A549 (cell line): ENCODE data around the gene FAM174C.

Source experiments
- CBX2 ChIP-seq: fragments of 200-600 bp; sonication (generic); IDR thresholded peaks from 2 replicates; pipeline ENCODE4 v1.6.1; 2016; ENCODE audit warnings: low read depth, mild to moderate bottlenecking, borderline replicate concordance
- EHMT2 ChIP-seq: fragments of 200-600 bp; sonication (generic); IDR thresholded peaks from 2 replicates; pipeline ENCODE4 v1.6.1; 2016; ENCODE audit warnings: antibody characterized with exemption, low read depth, mild to moderate bottlenecking, moderate library complexity
- EP300 ChIP-seq, 2 experiments: fragments of >200 bp; sonication (Bioruptor Twin); formaldehyde crosslinking; IDR thresholded peaks; 2 replicates in 1 of 2; 3 replicates in 1 of 2; pipeline ENCODE4 v1.6.1; 2016 to 2017
- HDAC2 ChIP-seq: fragments of 200-600 bp; sonication (generic); IDR thresholded peaks from 2 replicates; pipeline ENCODE4 v1.6.1; 2016
- HOXA7 ChIP-seq: fragments of 250-450 bp; sonication (Bioruptor Pico); IDR thresholded peaks from 2 replicates; pipeline ENCODE4 v1.5.0; 2020; ENCODE audit warnings: mild to moderate bottlenecking, moderate library complexity
- JUN ChIP-seq, 2 experiments: fragments of >200 bp; sonication (Bioruptor Twin); formaldehyde crosslinking; IDR thresholded peaks; 2 replicates in 1 of 2; 3 replicates in 1 of 2; pipeline ENCODE4 v1.6.1; 2016 to 2017
- KDM1A ChIP-seq: fragments of 200-600 bp; sonication (generic); IDR thresholded peaks from 2 replicates; pipeline ENCODE4 v1.6.1; 2016; ENCODE audit warnings: low read depth, mild to moderate bottlenecking
- KDM5A ChIP-seq: fragments of 200-600 bp; sonication (generic); IDR thresholded peaks from 2 replicates; pipeline ENCODE4 v1.6.1; 2016; ENCODE audit warnings: antibody characterized with exemption, mild to moderate bottlenecking
- POLR2A ChIP-seq: IDR thresholded peaks from 2 replicates; pipeline ENCODE4 v1.6.1; 2012; ENCODE audit warnings: mild to moderate bottlenecking, low read length
- RAD21 ChIP-seq, 2 experiments: fragments of >200 bp in 1 of 2; sonication (Bioruptor Twin) in 1 of 2; formaldehyde crosslinking in 1 of 2; IDR thresholded peaks in 1 of 2; conservative IDR thresholded peaks in 1 of 2; 2 replicates in 1 of 2; 3 replicates in 1 of 2; pipeline ENCODE4 v1.6.1; 2012 to 2018; ENCODE audit warnings: inconsistent platforms in 1 of 2
- RCOR1 ChIP-seq: fragments of 150-350 bp; IDR thresholded peaks from 2 replicates; pipeline ENCODE4 v1.6.1; 2014; ENCODE audit warnings: antibody characterized with exemption, low read length, low read depth
- ZC3H11A ChIP-seq: fragments of 450-650 bp; IDR thresholded peaks from 2 replicates; pipeline ENCODE4 v1.6.1; 2014; ENCODE audit warnings: antibody characterized with exemption, mild to moderate bottlenecking
- TF ChIP-seq, protein P1 (sequence below): fragments of >200 bp; sonication (Bioruptor Twin); formaldehyde crosslinking; IDR thresholded peaks from 3 replicates; pipeline ENCODE4 v1.5.1; 2016
- TF ChIP-seq, protein P2 (sequence below): fragments of 450-650 bp; IDR thresholded peaks from 2 replicates; pipeline ENCODE4 v1.6.1; 2014; ENCODE audit warnings: antibody characterized with exemption

DNA sequence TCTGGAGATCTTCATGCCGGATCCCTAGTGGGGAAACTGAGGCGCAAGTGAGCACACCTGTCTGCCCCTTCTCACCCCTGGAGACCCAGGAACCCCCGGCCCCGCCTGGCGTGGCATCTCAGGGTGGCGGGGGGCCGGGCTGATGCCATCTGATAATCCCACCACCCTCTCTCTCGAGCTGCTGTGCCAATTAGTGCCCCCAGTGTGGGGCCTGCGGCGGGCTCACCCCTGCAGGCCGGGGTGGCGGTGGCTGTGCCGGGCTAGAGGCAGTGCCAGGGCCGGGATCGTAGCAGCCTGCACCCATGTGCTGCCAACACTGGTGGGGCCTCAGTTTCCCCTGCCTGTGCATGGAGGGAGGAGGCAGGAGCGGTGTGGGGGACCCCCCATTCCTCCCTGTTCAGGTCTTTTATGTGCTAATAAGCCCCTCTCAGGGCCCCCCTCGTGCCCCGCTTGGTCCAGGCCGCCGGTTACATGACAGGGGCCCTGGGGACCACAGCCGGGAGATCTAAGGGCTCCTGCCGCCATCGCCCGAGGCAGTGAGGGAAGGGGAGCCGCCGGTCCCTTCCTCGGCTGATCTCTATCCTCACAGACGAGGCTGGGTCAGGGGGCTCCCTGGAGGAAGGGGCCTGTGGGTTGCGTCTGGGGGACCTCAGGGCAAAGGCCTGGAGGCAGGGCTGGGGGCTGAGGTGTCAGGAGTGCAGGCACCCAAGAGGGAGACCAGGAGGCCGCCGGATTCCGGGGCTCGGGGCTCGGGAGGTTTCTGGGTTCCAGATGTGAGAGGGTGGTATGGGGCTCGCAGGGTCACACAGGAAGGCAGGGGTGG, 18.7 kb downstream of the FAM174C start:
- TF ChIP-seq HOXA7 (CRISPR knock-in tag) (no peak), HDAC2 (no peak), RCOR1 (no peak), KDM1A (no peak), POLR2A (no peak), EHMT2 (no peak), EP300 (IDR thresholded peaks at IDR 0.05) (no peak), CBX2 (no peak), JUN (IDR thresholded peaks at IDR 0.05) (no peak), RAD21 (conservative IDR thresholded peaks at IDR 0.05 in 1 of 2, IDR thresholded peaks at IDR 0.05 in 1 of 2) (no peak), KDM5A (no peak), ZC3H11A (no peak)
- TF ChIP-seq, protein P1, sequence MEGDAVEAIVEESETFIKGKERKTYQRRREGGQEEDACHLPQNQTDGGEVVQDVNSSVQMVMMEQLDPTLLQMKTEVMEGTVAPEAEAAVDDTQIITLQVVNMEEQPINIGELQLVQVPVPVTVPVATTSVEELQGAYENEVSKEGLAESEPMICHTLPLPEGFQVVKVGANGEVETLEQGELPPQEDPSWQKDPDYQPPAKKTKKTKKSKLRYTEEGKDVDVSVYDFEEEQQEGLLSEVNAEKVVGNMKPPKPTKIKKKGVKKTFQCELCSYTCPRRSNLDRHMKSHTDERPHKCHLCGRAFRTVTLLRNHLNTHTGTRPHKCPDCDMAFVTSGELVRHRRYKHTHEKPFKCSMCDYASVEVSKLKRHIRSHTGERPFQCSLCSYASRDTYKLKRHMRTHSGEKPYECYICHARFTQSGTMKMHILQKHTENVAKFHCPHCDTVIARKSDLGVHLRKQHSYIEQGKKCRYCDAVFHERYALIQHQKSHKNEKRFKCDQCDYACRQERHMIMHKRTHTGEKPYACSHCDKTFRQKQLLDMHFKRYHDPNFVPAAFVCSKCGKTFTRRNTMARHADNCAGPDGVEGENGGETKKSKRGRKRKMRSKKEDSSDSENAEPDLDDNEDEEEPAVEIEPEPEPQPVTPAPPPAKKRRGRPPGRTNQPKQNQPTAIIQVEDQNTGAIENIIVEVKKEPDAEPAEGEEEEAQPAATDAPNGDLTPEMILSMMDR, result no peak
- TF ChIP-seq, protein P2, sequence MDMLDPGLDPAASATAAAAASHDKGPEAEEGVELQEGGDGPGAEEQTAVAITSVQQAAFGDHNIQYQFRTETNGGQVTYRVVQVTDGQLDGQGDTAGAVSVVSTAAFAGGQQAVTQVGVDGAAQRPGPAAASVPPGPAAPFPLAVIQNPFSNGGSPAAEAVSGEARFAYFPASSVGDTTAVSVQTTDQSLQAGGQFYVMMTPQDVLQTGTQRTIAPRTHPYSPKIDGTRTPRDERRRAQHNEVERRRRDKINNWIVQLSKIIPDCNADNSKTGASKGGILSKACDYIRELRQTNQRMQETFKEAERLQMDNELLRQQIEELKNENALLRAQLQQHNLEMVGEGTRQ, result no peak
